Measurements from ENCODE around the gene FRMPD2. TPM values are rescaled to one million over a fixed set of nuclear protein-coding genes. Genes with fewer than 3 reads are reported as not detected.
"Not testable (repeated sequence)": the region's sequence is repeated elsewhere in the genome, so short reads cannot be mapped to it uniquely, and the experiment has no call there.

Gene FRMPD2
- total and polyA plus RNA-seq, 2 experiments from 2014 or later, result 0.10 to 0.30 TPM

DNA sequence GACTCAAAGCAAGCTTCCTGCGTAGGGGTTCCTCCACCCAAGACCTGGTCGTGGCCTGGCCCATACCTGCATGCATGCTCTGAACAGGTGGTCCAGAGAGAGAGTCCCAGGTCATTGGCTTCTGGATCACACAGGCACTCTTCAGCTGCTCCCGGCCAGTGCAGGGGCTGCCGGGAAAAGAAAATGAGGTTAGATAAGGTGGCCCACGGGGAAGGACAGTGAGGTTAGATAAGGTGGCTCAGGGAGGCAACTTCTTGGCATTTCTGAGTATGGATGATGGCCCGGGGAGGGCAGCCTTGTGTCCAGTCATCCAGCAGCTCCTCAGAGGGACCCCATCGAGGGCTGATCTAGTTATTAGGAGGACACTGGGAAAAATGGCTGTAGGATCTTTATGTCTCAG lies 87.4 kb downstream of the FRMPD2 start:
- Histone ChIP-seq H4K20me1 (ENCODE audit: insufficient read depth, poor library complexity, severe bottlenecking) (no peaks in the 10 kb centered on the region), H3K36me3 (replicated peaks; ENCODE audit: insufficient read depth, low read depth) (no peaks in the 10 kb centered on the region), H3K79me2 (no peaks in the 10 kb centered on the region), H3K9me2 (replicated peaks; ENCODE audit: insufficient read depth) (no peaks in the 10 kb centered on the region), H3K4me2 (no peak overlapping the region), H3K4me1 (ENCODE audit: insufficient read depth) (peaks cover 9% of the 10 kb centered on the region), H3K27ac (peak overlapping the region; percentile 73), H2AFZ (no peak overlapping the region), H3K9me3 (ENCODE audit: low read depth) (no peaks in the 10 kb centered on the region), H3K27me3 (no peaks in the 10 kb centered on the region), H3K4me3 (no peak overlapping the region)
- 77% methylated on average over 7 of the region's 7 CpGs for WGBS (ENCODE audit: low lambda C conversion rate, missing lambda C conversion rate)
- DNase-seq (ENCODE audit: low spot score), result no peak
- no peak for TF ChIP-seq CTCF (IDR thresholded peaks at IDR 0.05; ENCODE audit: poor library complexity)
- no peak for TF ChIP-seq EZH2phosphoT487 (IDR thresholded peaks at IDR 0.05; ENCODE audit: low read depth, severe bottlenecking, unreplicated experiment)
- no peak for TF ChIP-seq EZH2 (IDR thresholded peaks at IDR 0.05; ENCODE audit: borderline replicate concordance)

DNA sequence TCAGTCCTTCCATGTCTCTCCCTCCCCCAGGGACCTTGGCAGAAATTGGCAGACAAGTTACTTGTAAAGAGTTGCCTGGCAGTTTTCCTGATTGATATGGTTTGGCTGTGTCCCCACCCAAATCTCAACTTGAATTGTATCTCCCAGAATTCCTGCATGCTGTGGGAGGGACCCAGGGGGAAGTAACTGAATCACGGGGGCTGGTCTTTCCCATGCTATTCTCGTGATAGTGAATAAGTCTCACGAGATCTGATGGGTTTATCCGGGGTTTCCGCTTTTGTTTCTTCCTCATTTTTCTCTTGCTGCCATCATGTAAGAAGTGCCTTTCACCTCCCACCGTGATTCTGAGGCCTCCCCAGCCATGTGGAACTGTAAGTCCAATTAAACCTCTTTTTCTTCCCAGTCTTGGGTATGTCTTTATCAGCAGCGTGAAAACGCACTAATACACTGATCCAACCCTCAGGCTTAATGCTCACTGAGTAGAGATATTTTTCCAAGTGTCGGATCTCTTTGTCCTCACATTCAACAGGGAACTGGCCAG lies 88.2 kb downstream of the FRMPD2 start:
- H4K20me1 ChIP-seq (ENCODE audit: insufficient read depth, poor library complexity, severe bottlenecking); H2AFZ ChIP-seq; H3K36me3 ChIP-seq (replicated peaks; ENCODE audit: insufficient read depth, low read depth); H3K4me3 ChIP-seq; DNase-seq (ENCODE audit: low spot score); H3K27ac ChIP-seq; H3K4me1 ChIP-seq (ENCODE audit: insufficient read depth); H3K9me3 ChIP-seq (ENCODE audit: low read depth); H3K79me2 ChIP-seq; H3K9me2 ChIP-seq (replicated peaks; ENCODE audit: insufficient read depth); H3K4me2 ChIP-seq; H3K27me3 ChIP-seq: not testable (repeated sequence)
- whole genome bisulfite sequencing (ENCODE audit: low lambda C conversion rate, missing lambda C conversion rate), result 95% methylated on average over 9 of the region's 9 CpGs

- H4K20me1 ChIP-seq (ENCODE audit: insufficient read depth, poor library complexity, severe bottlenecking), result no peaks in the 10 kb centered on the region
- 91% methylated on average over 4 of the region's 4 CpGs for WGBS (ENCODE audit: low lambda C conversion rate, missing lambda C conversion rate)
- no peak for DNase-seq (ENCODE audit: low spot score)
These were observed 90.3 kb downstream of the FRMPD2 start for GRCh38 chr10:48184224-48184623.

GRCh38 chr10:48172715-48173114 lies 101.8 kb downstream of the FRMPD2 start:
- H3K27me3 ChIP-seq; H3K4me1 ChIP-seq (ENCODE audit: insufficient read depth); H3K9me3 ChIP-seq (ENCODE audit: low read depth); H3K79me2 ChIP-seq; DNase-seq (ENCODE audit: low spot score); H3K27ac ChIP-seq; H4K20me1 ChIP-seq (ENCODE audit: insufficient read depth, poor library complexity, severe bottlenecking); H3K4me3 ChIP-seq; H2AFZ ChIP-seq; H3K36me3 ChIP-seq (replicated peaks; ENCODE audit: insufficient read depth, low read depth); H3K4me2 ChIP-seq; H3K9me2 ChIP-seq (replicated peaks; ENCODE audit: insufficient read depth): not testable (repeated sequence)
- 75% methylated on average over 3 of the region's 5 CpGs for WGBS (ENCODE audit: low lambda C conversion rate, missing lambda C conversion rate)

More at GRCh38 chr10:48184224-48184623, 90.3 kb downstream of the FRMPD2 start:
- Histone ChIP-seq H3K9me2 (replicated peaks; ENCODE audit: insufficient read depth) (no peaks in the 10 kb centered on the region), H3K9me3 (ENCODE audit: low read depth) (no peaks in the 10 kb centered on the region), H3K4me2 (no peak overlapping the region), H3K4me3 (no peak overlapping the region), H2AFZ (no peak overlapping the region), H3K27ac (no peak overlapping the region), H3K36me3 (replicated peaks; ENCODE audit: insufficient read depth, low read depth) (no peaks in the 10 kb centered on the region), H3K4me1 (ENCODE audit: insufficient read depth) (peaks cover 9% of the 10 kb centered on the region), H3K27me3 (no peaks in the 10 kb centered on the region), H3K79me2 (no peaks in the 10 kb centered on the region)
- TF ChIP-seq CTCF (IDR thresholded peaks at IDR 0.05; ENCODE audit: poor library complexity), result no peak
- no peak for TF ChIP-seq EZH2 (IDR thresholded peaks at IDR 0.05; ENCODE audit: borderline replicate concordance)
- TF ChIP-seq EZH2phosphoT487 (IDR thresholded peaks at IDR 0.05; ENCODE audit: low read depth, severe bottlenecking, unreplicated experiment), result no peak

Measured in hepatocyte (in vitro differentiated cells).